SKM-1 (cell line): Measurements from ENCODE around the gene PRKAR1B.
"Not testable (repeated sequence)": the region's sequence is repeated elsewhere in the genome, so short reads cannot be mapped to it uniquely, and the experiment has no call there.

Source experiments
- DNase-seq: peaks from one replicate; lab custom pipeline; 2025; ENCODE audit not compliant: unreplicated experiment; lab: John Stamatoyannopoulos, UW

Gene PRKAR1B

GRCh38 chr7:562789-563628 lies 164.1 kb downstream of the PRKAR1B start:
- no peak for DNase-seq

DNA sequence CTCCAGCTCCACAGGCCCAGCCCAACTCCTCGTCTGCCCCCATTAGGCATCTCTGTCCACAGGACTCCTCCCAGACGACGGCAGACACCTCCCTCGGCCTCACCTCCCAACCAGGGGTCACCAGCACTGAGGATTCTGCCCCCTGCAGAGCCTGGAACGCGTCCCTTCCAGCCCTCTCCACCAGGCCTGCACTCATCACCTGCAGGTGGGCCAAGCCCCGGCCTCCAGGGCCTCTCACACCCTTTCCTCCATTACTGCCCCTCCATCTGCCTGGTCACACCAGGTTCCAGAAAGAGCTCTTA lies 164.8 kb downstream of the PRKAR1B start:
- DNase-seq, result no peak

GRCh38 chr7:561631-562373 lies 165.3 kb downstream of the PRKAR1B start:
- no peak for DNase-seq

GRCh38 chr7:560966-561630 lies 166.0 kb downstream of the PRKAR1B start:
- DNase-seq, result no peak

DNA sequence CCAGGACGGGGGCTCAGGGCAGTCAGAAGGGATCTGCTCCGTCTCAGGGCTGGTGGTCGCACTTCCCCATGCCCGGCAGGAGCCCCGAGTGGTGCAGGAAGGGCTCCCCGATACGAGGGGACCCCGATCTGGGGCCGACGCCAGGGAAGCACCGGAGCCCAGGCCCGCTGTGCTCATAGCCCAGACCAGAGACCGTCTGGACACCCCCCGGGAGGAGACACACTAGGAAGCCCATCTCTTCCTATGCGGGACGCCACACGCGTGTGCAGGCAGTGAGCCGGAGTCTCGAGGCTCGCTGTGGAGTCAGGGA lies 167.7 kb downstream of the PRKAR1B start:
- DNase-seq, result no peak

GRCh38 chr7:557558-557881 lies 169.6 kb downstream of the PRKAR1B start:
- DNase-seq, result no peak

DNA sequence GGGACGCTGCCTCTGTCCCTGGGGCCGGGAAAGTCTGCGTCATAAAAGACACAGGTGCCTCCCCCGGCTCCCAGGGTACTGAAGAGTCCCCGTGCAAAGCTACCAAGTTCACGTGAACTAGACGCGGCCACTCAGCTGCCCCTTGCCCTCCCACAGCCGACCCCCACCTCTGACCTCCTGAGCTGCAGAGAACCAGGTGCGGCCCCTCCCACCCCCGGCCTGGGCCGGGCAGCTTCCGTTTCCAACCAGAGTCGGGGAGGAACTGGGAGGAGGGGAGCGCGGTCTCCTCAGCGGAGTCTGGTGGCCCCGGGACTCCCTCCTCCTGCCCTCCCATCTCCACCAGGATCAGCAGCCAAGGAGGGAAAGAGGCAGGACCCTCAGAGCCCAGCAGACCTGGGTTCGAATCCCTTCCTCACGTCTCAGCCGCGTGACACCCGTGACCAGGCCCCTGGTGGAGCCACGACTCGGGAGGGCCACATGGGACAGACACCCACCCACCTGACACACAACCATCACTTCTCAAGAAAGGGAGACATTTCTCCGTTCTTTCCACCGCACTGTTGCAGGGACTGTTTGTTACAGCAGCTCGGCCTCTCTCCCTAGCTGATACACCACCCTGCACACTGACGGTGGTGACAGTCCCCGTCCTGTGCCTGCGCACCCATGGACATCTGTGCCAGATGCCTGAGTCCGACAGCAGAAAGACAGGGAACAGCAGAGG lies 170.1 kb downstream of the PRKAR1B start:
- no peak for DNase-seq

GRCh38 chr7:556291-556826 lies 170.7 kb downstream of the PRKAR1B start:
- DNase-seq, result no peak

- no peak for DNase-seq
These were observed 171.4 kb downstream of the PRKAR1B start for GRCh38 chr7:555551-556160.

GRCh38 chr7:553636-554111 lies 173.4 kb downstream of the PRKAR1B start:
- DNase-seq, result no peak

DNA sequence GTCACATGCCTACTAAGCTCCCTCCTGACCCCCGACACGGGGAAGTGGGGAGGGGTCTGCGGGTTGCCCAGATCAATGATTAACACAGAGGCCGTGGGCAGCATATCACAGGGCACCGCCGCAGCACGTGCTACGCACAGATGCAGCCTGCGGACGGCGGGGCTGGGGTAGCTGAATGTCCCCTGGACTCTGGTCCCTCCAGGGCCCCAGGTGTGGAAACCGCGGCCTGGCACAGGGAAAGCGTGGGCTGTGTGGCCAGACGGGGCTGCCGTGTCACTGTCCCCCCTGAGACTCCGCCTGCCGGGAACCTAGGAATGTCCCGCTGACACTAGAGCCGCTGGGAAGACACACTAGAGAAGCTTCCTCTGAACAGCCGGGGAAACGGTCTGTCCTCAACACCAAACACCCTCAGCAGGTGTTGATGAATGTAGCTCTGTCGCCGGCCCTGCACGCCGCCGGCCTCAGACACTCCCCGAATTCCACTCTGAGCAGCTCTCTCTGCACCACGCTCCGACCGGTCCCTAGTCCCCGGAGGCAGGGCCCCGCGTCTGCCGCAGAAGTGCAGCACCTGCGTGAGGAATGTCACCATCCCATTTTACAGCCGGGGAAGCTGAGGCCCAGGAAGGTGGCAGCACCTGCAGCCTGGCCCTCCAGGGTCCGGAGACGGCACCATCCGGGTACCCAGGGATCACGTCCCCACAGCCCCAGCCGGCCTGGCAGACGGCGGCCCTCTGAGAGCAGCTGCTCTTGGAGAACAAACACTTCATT lies 174.0 kb downstream of the PRKAR1B start:
- no peak for DNase-seq

GRCh38 chr7:552151-552867 lies 174.8 kb downstream of the PRKAR1B start:
- not testable (repeated sequence) for DNase-seq

DNA sequence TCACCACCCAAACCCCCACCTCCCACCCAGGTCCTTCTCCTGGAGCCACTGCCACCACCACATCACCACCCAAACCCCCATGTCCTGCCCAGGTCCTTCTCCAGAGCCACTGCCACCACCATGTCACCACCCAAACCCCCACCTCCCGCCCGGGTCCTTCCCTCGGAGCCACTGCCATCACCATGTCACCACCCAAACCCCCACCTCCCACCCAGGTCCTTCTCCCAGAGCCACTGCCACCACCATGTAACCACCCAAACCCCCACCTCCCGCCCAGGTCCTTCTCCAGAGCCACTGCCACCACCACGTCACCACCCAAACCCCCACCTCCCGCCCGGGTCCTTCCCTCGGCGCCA lies 175.5 kb downstream of the PRKAR1B start:
- DNase-seq, result not testable (repeated sequence)

DNA sequence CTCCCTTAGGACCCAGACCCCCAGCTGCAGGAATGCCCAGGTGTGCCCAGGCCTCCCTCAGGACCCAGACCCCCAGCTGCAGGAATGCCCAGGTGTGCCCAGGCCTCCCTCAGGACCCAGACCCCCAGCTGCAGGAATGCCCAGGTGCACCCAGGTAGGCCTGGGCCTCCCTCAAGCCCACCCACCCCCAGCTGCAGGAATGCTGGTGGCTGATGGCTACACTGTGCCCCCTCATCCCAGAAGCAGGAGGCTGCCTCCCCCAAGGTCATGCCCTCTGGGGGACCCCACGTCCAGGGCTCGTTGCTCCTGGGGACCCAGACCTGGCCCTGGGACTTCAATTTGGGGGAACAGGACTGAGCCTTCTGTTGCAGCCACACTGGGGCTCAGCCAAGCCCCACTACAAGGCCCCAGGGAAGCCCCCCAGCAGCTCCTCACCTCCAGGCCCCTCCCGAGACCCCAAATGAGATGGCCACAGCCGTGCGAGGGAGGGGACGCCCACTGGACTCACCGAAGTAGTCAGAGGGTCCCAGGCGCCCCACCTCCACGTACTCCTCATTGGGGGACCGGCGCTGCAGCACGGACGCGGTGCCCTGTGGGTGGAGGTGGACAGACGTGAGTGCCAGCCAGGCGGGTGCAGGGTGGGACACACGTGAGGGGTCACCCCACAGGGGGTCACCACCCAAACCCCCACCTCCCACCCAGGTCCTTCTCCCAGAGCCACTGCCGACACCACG lies 176.0 kb downstream of the PRKAR1B start:
- DNase-seq, result no peak

- DNase-seq, result no peak
These were observed 177.0 kb downstream of the PRKAR1B start for GRCh38 chr7:549891-550625.

DNA sequence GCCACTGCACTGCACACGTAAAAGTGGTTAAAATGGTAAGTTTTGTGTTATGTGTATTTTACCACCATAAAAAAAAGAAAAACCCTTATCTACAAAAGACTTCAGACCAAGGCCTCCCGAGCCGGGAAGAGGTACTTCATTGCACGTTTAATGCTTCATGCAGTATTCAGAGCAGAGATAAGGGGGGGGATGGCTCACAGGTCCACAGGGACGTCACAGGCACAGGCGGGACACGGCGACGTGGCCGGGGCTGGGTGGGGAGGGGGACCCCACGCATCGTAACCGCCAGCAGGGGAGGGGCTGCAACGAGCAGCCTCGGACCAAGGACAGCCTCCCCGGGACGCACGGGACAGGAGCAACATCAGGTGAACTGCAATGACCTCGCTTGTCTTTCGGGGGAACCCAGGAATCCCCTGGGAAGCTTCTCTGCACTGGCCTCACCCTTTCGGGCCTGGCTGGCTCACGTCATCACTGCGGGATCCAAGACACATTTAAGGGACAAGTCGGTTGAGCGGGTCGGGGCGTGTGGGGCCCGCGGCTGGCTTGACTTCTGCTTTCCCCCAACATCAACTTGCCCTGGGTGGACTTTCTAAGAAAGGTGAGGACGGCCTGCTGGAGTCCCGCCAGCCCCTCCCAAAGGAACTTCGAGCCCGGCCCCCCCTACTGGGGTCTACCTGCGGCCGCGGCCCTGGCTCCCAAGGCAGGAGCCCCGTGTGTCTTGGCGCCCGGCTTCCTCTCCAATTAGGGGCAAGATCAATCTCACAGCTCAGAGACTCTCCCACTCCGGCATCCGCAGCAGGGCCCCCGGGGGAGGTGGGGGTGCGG lies 177.8 kb downstream of the PRKAR1B start:
- DNase-seq, result no peak

GRCh38 chr7:548401-548800 lies 178.7 kb downstream of the PRKAR1B start:
- no peak for DNase-seq
